Femur (tissue), 1 donor: Measurements from ENCODE around the gene NELL2.
"Not testable (repeated sequence)": the region's sequence is repeated elsewhere in the genome, so short reads cannot be mapped to it uniquely, and the experiment has no call there.

Source experiments
- DNase-seq: peaks from one replicate; pipeline ENCODE4 v3.0.0-alpha.2; 2017

The NELL2 gene

DNA sequence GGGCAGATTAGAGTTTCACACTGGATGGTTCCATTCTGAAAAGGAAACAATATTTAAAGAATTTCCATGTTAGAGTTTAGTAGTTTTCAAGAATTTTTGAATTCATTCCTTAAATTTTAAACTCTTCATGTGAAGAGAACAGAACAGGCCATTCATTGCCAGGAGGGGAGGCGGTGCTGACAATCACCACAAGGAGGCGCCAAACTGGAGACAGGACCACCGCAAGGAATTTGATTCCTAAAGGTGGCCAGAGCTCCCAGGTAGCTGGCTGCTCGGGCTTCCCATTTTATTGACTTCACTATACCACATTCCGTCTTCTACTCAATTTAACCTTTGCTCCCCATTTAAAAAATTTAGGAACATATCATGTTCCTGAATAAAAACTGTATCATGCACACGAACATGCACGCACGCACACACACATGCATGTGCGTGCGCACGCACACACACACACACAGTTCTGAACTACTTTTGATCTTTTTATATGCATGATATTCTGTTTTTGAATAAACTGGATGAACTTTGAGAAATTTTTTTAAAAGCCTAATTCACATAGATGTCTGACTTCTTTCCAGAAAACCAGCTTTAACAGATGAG lies 101.2 kb downstream of the NELL2 start:
- no peak for DNase-seq

GRCh38 chr12:44771485-44772021 lies 104.6 kb downstream of the NELL2 start:
- DNase-seq: no peak

GRCh38 chr12:44765796-44766195 lies 110.3 kb downstream of the NELL2 start:
- DNase-seq: no peak

GRCh38 chr12:44763021-44763420 lies 113.1 kb downstream of the NELL2 start:
- DNase-seq: no peak

DNA sequence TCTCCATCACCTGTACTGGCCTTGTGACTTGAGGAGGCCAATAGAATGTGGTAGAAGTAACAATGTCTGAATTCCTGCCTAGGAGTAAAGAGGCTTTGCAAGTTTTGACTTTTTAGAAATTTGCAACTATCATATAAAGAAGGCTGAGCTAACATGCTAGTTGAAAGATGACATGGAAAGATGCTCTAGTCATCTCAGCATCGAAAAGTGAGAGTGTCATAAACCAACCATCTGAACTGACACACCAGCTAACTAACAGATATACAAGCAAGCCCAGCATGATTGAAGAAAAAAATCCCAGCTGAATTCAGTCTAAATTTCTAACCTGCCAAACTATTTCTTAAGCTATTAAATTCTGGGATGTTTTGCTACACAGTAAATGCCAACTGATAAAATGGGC lies 116.8 kb downstream of the NELL2 start:
- no peak for DNase-seq

DNA sequence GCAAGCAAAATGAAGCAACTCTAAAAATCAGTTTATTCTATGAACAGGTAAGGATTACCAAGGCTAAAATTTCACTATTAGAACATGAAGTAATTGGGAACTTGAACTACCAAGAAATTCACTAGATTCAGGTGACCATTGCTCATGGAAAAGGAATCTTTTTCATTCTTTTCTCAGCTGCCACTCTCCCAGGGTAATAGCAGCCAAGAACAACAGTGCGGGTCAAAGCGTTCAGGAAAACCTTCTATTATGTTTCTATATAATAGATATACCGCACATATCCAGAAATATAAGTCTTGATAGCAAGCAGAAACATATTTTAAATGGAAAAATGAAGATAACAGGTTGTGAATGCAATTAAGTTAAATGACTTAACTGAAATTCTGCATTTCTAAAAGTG lies 125.6 kb downstream of the NELL2 start:
- no peak for DNase-seq

GRCh38 chr12:44749566-44749965 lies 126.5 kb downstream of the NELL2 start:
- DNase-seq: no peak

DNA sequence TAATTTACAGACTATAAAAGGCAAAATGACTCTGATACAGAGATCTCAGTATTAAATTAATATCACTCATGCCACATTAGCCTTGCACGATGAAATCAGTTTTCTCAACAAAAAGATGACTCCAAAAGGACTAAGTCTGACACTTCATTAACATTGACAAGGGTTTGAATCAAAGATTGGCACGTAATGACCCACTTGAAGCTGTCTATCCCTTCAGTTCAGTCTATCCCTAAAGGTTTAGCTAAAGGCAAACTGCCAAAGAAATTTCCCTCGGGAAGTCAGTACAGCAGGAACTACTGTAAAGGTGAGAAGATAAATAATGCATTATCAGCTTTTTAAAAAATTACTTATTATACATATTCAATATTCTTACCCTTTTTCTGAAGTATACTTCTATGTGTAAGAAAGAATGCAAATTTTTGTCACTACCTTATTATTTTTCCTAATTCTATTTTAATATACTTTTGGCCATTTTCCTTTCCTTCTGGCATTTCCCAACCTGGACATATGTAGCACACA lies 127.1 kb downstream of the NELL2 start:
- DNase-seq: no peak

GRCh38 chr12:44741292-44741980 lies 134.7 kb downstream of the NELL2 start:
- not testable (repeated sequence) for DNase-seq

- DNase-seq: no peak
Measured at GRCh38 chr12:44738051-44738450, 138.1 kb downstream of the NELL2 start.

- DNase-seq: no peak
Measured at GRCh38 chr12:44728566-44728965, 147.5 kb downstream of the NELL2 start.

GRCh38 chr12:44720265-44720664 lies 155.8 kb downstream of the NELL2 start:
- DNase-seq: no peak

- no peak for DNase-seq
Measured at GRCh38 chr12:44717612-44718011, 158.5 kb downstream of the NELL2 start.

DNA sequence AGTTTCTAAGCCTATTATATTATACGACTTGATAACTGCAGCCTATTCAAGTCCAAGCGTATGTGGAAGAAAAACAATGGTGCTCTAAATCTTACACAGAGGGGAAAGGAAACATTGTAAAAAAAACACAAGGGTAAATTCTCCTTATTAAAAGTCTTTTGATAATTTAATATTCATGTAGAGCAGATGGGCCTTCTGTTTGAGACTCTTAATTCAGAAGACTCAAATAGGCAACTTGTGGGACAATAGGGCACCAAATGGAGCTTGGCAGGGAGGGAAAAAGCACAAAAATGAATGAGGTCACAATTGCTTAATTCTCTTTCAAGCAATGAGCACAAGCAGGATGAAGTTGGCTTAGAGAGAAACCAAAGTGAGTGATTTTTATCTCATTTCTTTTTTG lies 159.4 kb downstream of the NELL2 start:
- DNase-seq: no peak

DNA sequence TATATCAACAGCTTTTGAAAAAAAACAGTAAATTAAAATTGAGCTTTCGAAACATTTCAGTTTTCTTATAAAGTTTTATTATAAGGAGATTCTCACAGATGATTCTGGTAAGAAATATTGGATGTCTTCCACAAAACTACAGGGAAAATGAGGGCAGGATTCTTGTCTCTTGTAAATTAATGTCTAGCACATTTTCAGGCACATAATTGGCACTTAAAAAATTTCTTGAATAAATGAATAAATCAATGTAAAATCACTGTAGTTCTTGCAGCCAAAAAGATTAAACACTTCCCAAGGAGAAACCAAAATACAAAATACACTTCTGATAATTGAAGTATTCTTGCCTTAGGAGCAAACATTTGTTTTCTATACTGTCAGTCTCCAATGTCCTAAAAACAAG lies 164.4 kb downstream of the NELL2 start:
- no peak for DNase-seq

- no peak for DNase-seq
Measured at GRCh38 chr12:44709166-44709565, 166.9 kb downstream of the NELL2 start.

DNA sequence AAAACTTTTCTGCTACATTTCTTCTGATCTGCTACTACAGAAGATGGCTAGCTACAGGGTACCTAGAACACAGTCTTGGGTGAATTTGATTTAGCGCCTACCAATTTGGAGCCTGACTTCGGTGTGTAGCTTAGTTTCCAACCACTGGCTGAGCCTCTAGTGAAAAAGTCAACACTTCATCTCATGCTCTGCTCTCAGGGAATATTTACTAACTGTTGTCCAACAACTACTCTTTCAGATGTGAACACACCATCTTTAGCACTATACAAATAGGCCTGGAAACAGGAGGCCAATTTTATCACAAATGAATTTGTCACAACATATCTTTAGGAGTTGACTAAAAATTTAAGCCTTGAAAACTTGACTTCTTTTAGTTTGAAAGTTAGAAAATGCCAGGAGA lies 167.9 kb downstream of the NELL2 start:
- DNase-seq: no peak

GRCh38 chr12:44703182-44703910 lies 172.8 kb downstream of the NELL2 start:
- no peak for DNase-seq

GRCh38 chr12:44697511-44697910 lies 178.6 kb downstream of the NELL2 start:
- no peak for DNase-seq

DNA sequence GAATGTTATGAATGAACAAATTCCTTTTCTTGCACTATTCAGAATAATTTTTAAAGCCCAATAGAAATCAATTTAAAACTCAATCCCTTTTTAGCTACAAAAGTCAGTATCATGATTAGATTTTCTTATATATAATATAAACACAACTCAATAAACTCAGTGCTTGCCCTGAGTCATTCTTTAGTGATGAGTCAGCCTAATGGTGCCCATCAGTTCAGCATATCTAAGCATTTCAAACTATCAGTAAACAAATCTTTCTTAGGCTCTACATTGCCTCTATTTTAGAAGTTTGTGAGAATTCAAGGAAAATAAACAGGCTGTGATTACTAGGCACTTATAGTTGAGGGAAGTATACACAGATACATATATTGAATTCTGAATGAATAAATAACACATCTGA lies 179.6 kb downstream of the NELL2 start:
- DNase-seq: no peak

GRCh38 chr12:44694017-44694416 lies 182.1 kb downstream of the NELL2 start:
- DNase-seq: no peak

- DNase-seq: no peak
Measured at GRCh38 chr12:44689587-44689986, 186.5 kb downstream of the NELL2 start.

GRCh38 chr12:44686821-44687432 lies 189.2 kb downstream of the NELL2 start:
- not testable (repeated sequence) for DNase-seq
